ENCODE data around the gene WNT3A. TPM values are rescaled to one million over a fixed set of nuclear protein-coding genes. Genes with fewer than 3 reads are reported as not detected.

The WNT3A gene
- total and polyA plus RNA-seq, 9 of the 15 experiments (the other 6 are each of a cell fraction or from before 2014, with no cell fraction given): not detected

GRCh38 chr1:228102791-228103620 is 96.2 kb downstream of the WNT3A start, which contains the start of gene C1orf35 (continued):
- TF ChIP-seq ZNF717 (CRISPR knock-in tag; IDR thresholded peaks at IDR 0.05): no peak
- TF ChIP-seq ZNF282 (CRISPR knock-in tag; IDR thresholded peaks at IDR 0.05): peak; percentile 59; the same call in 1 of the 2 replicates
- peak; percentile 96 for TF ChIP-seq PHF20 (IDR thresholded peaks at IDR 0.05; ENCODE audit: partially characterized antibody)
- no peak for TF ChIP-seq CBX5 (IDR thresholded peaks at IDR 0.05; ENCODE audit: borderline replicate concordance, low read depth)
- no peak for TF ChIP-seq ZNF695 (CRISPR knock-in tag; IDR thresholded peaks at IDR 0.05)
- TF ChIP-seq ZNF143 (CRISPR knock-in tag; IDR thresholded peaks at IDR 0.05): peak; percentile 54
- TF ChIP-seq, protein P1, sequence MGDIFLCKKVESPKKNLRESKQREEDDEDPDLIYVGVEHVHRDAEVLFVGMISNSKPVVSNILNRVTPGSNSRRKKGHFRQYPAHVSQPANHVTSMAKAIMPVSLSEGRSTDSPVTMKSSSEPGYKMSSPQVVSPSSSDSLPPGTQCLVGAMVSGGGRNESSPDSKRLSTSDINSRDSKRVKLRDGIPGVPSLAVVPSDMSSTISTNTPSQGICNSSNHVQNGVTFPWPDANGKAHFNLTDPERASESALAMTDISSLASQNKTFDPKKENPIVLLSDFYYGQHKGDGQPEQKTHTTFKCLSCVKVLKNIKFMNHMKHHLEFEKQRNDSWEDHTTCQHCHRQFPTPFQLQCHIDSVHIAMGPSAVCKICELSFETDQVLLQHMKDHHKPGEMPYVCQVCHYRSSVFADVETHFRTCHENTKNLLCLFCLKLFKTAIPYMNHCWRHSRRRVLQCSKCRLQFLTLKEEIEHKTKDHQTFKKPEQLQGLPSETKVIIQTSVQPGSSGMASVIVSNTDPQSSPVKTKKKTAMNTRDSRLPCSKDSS (IDR thresholded peaks at IDR 0.05; ENCODE audit: low read depth, partially characterized antibody): no peak
- no peak for TF ChIP-seq ZKSCAN8 (CRISPR knock-in tag; IDR thresholded peaks at IDR 0.05)
- TF ChIP-seq, protein P2, sequence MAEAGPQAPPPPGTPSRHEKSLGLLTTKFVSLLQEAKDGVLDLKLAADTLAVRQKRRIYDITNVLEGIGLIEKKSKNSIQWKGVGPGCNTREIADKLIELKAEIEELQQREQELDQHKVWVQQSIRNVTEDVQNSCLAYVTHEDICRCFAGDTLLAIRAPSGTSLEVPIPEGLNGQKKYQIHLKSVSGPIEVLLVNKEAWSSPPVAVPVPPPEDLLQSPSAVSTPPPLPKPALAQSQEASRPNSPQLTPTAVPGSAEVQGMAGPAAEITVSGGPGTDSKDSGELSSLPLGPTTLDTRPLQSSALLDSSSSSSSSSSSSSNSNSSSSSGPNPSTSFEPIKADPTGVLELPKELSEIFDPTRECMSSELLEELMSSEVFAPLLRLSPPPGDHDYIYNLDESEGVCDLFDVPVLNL (CRISPR knock-in tag; IDR thresholded peaks at IDR 0.05; ENCODE audit: low read depth): peak; percentile 98
- TF ChIP-seq TRIM25 (IDR thresholded peaks at IDR 0.05; ENCODE audit: borderline replicate concordance): no peak
- no peak for TF ChIP-seq NFXL1 (CRISPR knock-in tag; IDR thresholded peaks at IDR 0.05)
- TF ChIP-seq ZFP36 (IDR thresholded peaks at IDR 0.05; ENCODE audit: low read depth, low read length, partially characterized antibody): no peak
- TF ChIP-seq POLR3G (IDR thresholded peaks at IDR 0.05; ENCODE audit: extremely low read depth, insufficient read length, insufficient replicate concordance): no peak
- TF ChIP-seq ZKSCAN1 (IDR thresholded peaks at IDR 0.05; ENCODE audit: low read depth, low read length): peak; percentile 84
- no peak for TF ChIP-seq ZNF589 (CRISPR knock-in tag; IDR thresholded peaks at IDR 0.05; ENCODE audit: low read depth)
- TF ChIP-seq RBM15 (IDR thresholded peaks at IDR 0.05; ENCODE audit: insufficient read depth, low read length): no peak
- TF ChIP-seq ZNF239 (CRISPR knock-in tag; IDR thresholded peaks at IDR 0.05): no peak
- peak in 1 of 2 experiments; percentile 87; a peak in 2 of 4 replicates for TF ChIP-seq FOXA3 (CRISPR knock-in tag; conservative IDR thresholded peaks at IDR 0.05 in 1 of 2, IDR thresholded peaks at IDR 0.05 in 1 of 2)
- TF ChIP-seq POLR3A (IDR thresholded peaks at IDR 0.05; ENCODE audit: borderline replicate concordance, extremely low read depth, insufficient read depth, insufficient read length): no peak
- TF ChIP-seq, protein P3, sequence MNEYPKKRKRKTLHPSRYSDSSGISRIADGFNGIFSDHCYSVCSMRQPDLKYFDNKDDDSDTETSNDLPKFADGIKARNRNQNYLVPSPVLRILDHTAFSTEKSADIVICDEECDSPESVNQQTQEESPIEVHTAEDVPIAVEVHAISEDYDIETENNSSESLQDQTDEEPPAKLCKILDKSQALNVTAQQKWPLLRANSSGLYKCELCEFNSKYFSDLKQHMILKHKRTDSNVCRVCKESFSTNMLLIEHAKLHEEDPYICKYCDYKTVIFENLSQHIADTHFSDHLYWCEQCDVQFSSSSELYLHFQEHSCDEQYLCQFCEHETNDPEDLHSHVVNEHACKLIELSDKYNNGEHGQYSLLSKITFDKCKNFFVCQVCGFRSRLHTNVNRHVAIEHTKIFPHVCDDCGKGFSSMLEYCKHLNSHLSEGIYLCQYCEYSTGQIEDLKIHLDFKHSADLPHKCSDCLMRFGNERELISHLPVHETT (CRISPR knock-in tag; conservative IDR thresholded peaks at IDR 0.05 in 1 of 2, IDR thresholded peaks at IDR 0.05 in 1 of 2): peak in 1 of 2 experiments; percentile 86; a peak in 2 of 4 replicates
- TF ChIP-seq ESRRB (CRISPR knock-in tag; IDR thresholded peaks at IDR 0.05; ENCODE audit: borderline replicate concordance): no peak
- no peak for TF ChIP-seq TRIM28 (IDR thresholded peaks at IDR 0.05)
